H7 (cell line): Measurements from ENCODE around the gene PLEKHA6. TPM values are rescaled to one million over a fixed set of nuclear protein-coding genes. Genes with fewer than 3 reads are reported as not detected.

Experiments
- DNase-seq: peaks from one replicate; pipeline ENCODE4 v3.0.0; 2012
- H3K27me3 ChIP-seq: 2 replicates; pipeline ENCODE4 v1.6.0; 2011; ENCODE audit warnings: mild to moderate bottlenecking, low read length; ENCODE audit not compliant: control insufficient read depth, insufficient read depth
- H3K36me3 ChIP-seq: replicated peaks from 2 replicates; pipeline ENCODE4 v1.5.1; 2011; ENCODE audit warnings: low read length; ENCODE audit not compliant: control insufficient read depth, insufficient read depth
- H3K4me3 ChIP-seq: 2 replicates; pipeline ENCODE4 v1.5.1; 2011; ENCODE audit warnings: low read depth, mild to moderate bottlenecking, control low read depth, low read length, moderate library complexity; ENCODE audit not compliant: insufficient read depth
- total RNA-seq: library from RNA; depleted of rRNA; stranded (reverse); fragments of >200 nt; shearing (Covaris generic); gene quantifications from 2 replicates; pipeline ENCODE4 v1.2.3, GENCODE V29; 2014

PLEKHA6 gene
- total RNA-seq, 1 experiment from 2014 or later: 3.0 TPM

- Histone ChIP-seq H3K4me3 (no peak overlapping the region), H3K27me3 (peaks cover 2% of the 10 kb centered on the region; the same call in 1 of the 2 replicates), H3K36me3 (no peaks in the 10 kb centered on the region)
- no peak for DNase-seq
Observed at GRCh38 chr1:204222006-204222763, 137.5 kb downstream of the PLEKHA6 start.

GRCh38 chr1:204221271-204221670, 138.5 kb downstream of the PLEKHA6 start:
- Histone ChIP-seq H3K36me3 (no peaks in the 10 kb centered on the region), H3K27me3 (peaks cover 2% of the 10 kb centered on the region; the same call in 1 of the 2 replicates), H3K4me3 (no peak overlapping the region)
- no peak for DNase-seq

- no peak for DNase-seq
- H3K36me3 ChIP-seq: no peaks in the 10 kb centered on the region
Observed at GRCh38 chr1:204219971-204220616, 139.6 kb downstream of the PLEKHA6 start.

GRCh38 chr1:204218552-204218951, 141.2 kb downstream of the PLEKHA6 start:
- H3K4me3 ChIP-seq: no peak overlapping the region
- peaks cover 4% of the 10 kb centered on the region; the same call in 1 of the 2 replicates for H3K27me3 ChIP-seq
- no peaks in the 10 kb centered on the region for H3K36me3 ChIP-seq
- no peak for DNase-seq

More at GRCh38 chr1:204219971-204220616, 139.6 kb downstream of the PLEKHA6 start:
- Histone ChIP-seq H3K27me3 (peaks cover 2% of the 10 kb centered on the region; the same call in 1 of the 2 replicates), H3K4me3 (no peak overlapping the region)

GRCh38 chr1:204217648-204218000, 142.1 kb downstream of the PLEKHA6 start:
- Histone ChIP-seq H3K36me3 (no peaks in the 10 kb centered on the region), H3K27me3 (peaks cover 6% of the 10 kb centered on the region; the same call in 1 of the 2 replicates), H3K4me3 (no peak overlapping the region)
- DNase-seq: no peak

- H3K4me3 ChIP-seq: no peak overlapping the region
Observed at GRCh38 chr1:204216880-204217647, 142.7 kb downstream of the PLEKHA6 start.

GRCh38 chr1:204216236-204216635, 143.5 kb downstream of the PLEKHA6 start:
- Histone ChIP-seq H3K4me3 (no peak overlapping the region), H3K27me3 (peaks cover 5% of the 10 kb centered on the region; the same call in 1 of the 2 replicates), H3K36me3 (no peaks in the 10 kb centered on the region)
- DNase-seq: no peak

More at GRCh38 chr1:204216880-204217647, 142.7 kb downstream of the PLEKHA6 start:
- no peaks in the 10 kb centered on the region for H3K36me3 ChIP-seq
- no peak for DNase-seq
- H3K27me3 ChIP-seq: peaks cover 6% of the 10 kb centered on the region; the same call in 1 of the 2 replicates

- peaks cover 5% of the 10 kb centered on the region; the same call in 1 of the 2 replicates for H3K27me3 ChIP-seq
- peak within 1 kb of the TSS; percentile 57 for H3K4me3 ChIP-seq
- no peaks in the 10 kb centered on the region for H3K36me3 ChIP-seq
- DNase-seq: peak; percentile 95
Observed at GRCh38 chr1:204213668-204214662, 145.8 kb downstream of the PLEKHA6 start, which contains the start of gene GOLT1A. TSS of gene GOLT1A (minus strand) at chr1:204213988. CDS start at chr1:204213906, 82 bp downstream.

- no peak for DNase-seq
- Histone ChIP-seq H3K4me3 (no peak overlapping the region), H3K36me3 (no peaks in the 10 kb centered on the region), H3K27me3 (peaks cover 5% of the 10 kb centered on the region; the same call in 1 of the 2 replicates)
Observed at GRCh38 chr1:204212715-204213114, 147.0 kb downstream of the PLEKHA6 start.

GRCh38 chr1:204211046-204211445, 148.7 kb downstream of the PLEKHA6 start:
- no peaks in the 10 kb centered on the region for H3K36me3 ChIP-seq
- no peak overlapping the region for H3K4me3 ChIP-seq
- DNase-seq: no peak
- H3K27me3 ChIP-seq: peaks cover 6% of the 10 kb centered on the region; the same call in 1 of the 2 replicates

GRCh38 chr1:204207136-204207616, 152.6 kb downstream of the PLEKHA6 start:
- Histone ChIP-seq H3K27me3 (peaks cover 1% of the 10 kb centered on the region; the same call in 1 of the 2 replicates), H3K36me3 (no peaks in the 10 kb centered on the region), H3K4me3 (no peak overlapping the region)
- peak; percentile 95 for DNase-seq

- H3K27me3 ChIP-seq: peaks cover 1% of the 10 kb centered on the region; the same call in 1 of the 2 replicates
- no peak for DNase-seq
- H3K36me3 ChIP-seq: no peaks in the 10 kb centered on the region
- H3K4me3 ChIP-seq: no peak overlapping the region
Observed at GRCh38 chr1:204206121-204206520, 153.6 kb downstream of the PLEKHA6 start.

GRCh38 chr1:204205486-204205885, 154.2 kb downstream of the PLEKHA6 start:
- H3K36me3 ChIP-seq: no peaks in the 10 kb centered on the region
- no peak for DNase-seq
- H3K27me3 ChIP-seq: peaks cover 1% of the 10 kb centered on the region; the same call in 1 of the 2 replicates
- H3K4me3 ChIP-seq: no peak overlapping the region
